ENCODE data around the gene DLG2. TPM values are rescaled to one million over a fixed set of nuclear protein-coding genes. Genes with fewer than 3 reads are reported as not detected.
"Not testable (repeated sequence)": the region's sequence is repeated elsewhere in the genome, so short reads cannot be mapped to it uniquely, and the experiment has no call there.

Gene DLG2
- total and polyA plus RNA-seq, 2 donors, result 3.4 to 42.4 TPM

GRCh38 chr11:85164743-85165142 is 462.4 kb downstream of the DLG2 start:
- 80% methylated on average over 2 of the region's 2 CpGs for WGBS
- Histone ChIP-seq H3K4me3 (ENCODE audit: low read depth, low read length) (no peak overlapping the region), H3K36me3 (ENCODE audit: insufficient read depth) (no peaks in the 10 kb centered on the region), H3K27ac (ENCODE audit: low read depth) (no peak overlapping the region), H3K4me1 (ENCODE audit: insufficient read depth) (no peaks in the 10 kb centered on the region)
- no peak for DNase-seq (ENCODE audit: extremely low spot score)

- H3K4me3 ChIP-seq (ENCODE audit: low read depth, low read length), result no peak overlapping the region
- no peaks in the 10 kb centered on the region for H3K4me1 ChIP-seq (ENCODE audit: insufficient read depth)
- no peak for DNase-seq (ENCODE audit: extremely low spot score)
- H3K36me3 ChIP-seq (ENCODE audit: insufficient read depth), result no peaks in the 10 kb centered on the region
- H3K27ac ChIP-seq (ENCODE audit: low read depth), result no peak overlapping the region
- 62% methylated on average over 3 of the region's 3 CpGs for WGBS
Observed at GRCh38 chr11:85154294-85154693, 472.9 kb downstream of the DLG2 start.

GRCh38 chr11:85137597-85137996 is 489.5 kb downstream of the DLG2 start:
- H3K4me3 ChIP-seq (ENCODE audit: low read depth, low read length), result no peak overlapping the region
- H3K27ac ChIP-seq (ENCODE audit: low read depth), result no peak overlapping the region
- no peak for DNase-seq (ENCODE audit: extremely low spot score)
- WGBS, result 93% methylated on average over 1 of the region's 1 CpG
- H3K4me1 ChIP-seq (ENCODE audit: insufficient read depth), result no peaks in the 10 kb centered on the region
- no peaks in the 10 kb centered on the region for H3K36me3 ChIP-seq (ENCODE audit: insufficient read depth)

GRCh38 chr11:85133636-85134035 is 493.5 kb downstream of the DLG2 start:
- WGBS, result 44% methylated on average over 1 of the region's 1 CpG
- Histone ChIP-seq H3K4me3 (ENCODE audit: low read depth, low read length) (no peak overlapping the region), H3K4me1 (ENCODE audit: insufficient read depth) (no peaks in the 10 kb centered on the region), H3K27ac (ENCODE audit: low read depth) (no peak overlapping the region), H3K36me3 (ENCODE audit: insufficient read depth) (no peaks in the 10 kb centered on the region)
- no peak for DNase-seq (ENCODE audit: extremely low spot score)

- H3K36me3 ChIP-seq (ENCODE audit: insufficient read depth), result no peaks in the 10 kb centered on the region
- no peak overlapping the region for H3K4me3 ChIP-seq (ENCODE audit: low read depth, low read length)
- H3K27ac ChIP-seq (ENCODE audit: low read depth), result no peak overlapping the region
- 18% methylated on average over 15 of the region's 15 CpGs for WGBS
- no peak for DNase-seq (ENCODE audit: extremely low spot score)
- H3K4me1 ChIP-seq (ENCODE audit: insufficient read depth), result no peaks in the 10 kb centered on the region
Observed at GRCh38 chr11:85132851-85133585, 494.1 kb downstream of the DLG2 start.

GRCh38 chr11:85127349-85127748 is 499.8 kb downstream of the DLG2 start:
- H3K36me3 ChIP-seq (ENCODE audit: insufficient read depth), result no peaks in the 10 kb centered on the region
- no peak for DNase-seq (ENCODE audit: extremely low spot score)
- no peak overlapping the region for H3K4me3 ChIP-seq (ENCODE audit: low read depth, low read length)
- no peak overlapping the region for H3K27ac ChIP-seq (ENCODE audit: low read depth)
- WGBS, result 92% methylated on average over 2 of the region's 2 CpGs
- H3K4me1 ChIP-seq (ENCODE audit: insufficient read depth), result no peaks in the 10 kb centered on the region

- 25% methylated on average over 1 of the region's 1 CpG for WGBS
- DNase-seq (ENCODE audit: extremely low spot score), result no peak
- no peak overlapping the region for H3K27ac ChIP-seq (ENCODE audit: low read depth)
- no peak overlapping the region for H3K4me3 ChIP-seq (ENCODE audit: low read depth, low read length)
- H3K36me3 ChIP-seq (ENCODE audit: insufficient read depth), result no peaks in the 10 kb centered on the region
- no peaks in the 10 kb centered on the region for H3K4me1 ChIP-seq (ENCODE audit: insufficient read depth)
Observed at GRCh38 chr11:85123752-85124231, 503.4 kb downstream of the DLG2 start.

GRCh38 chr11:85118151-85118550 is 509.0 kb downstream of the DLG2 start:
- H3K27ac ChIP-seq (ENCODE audit: low read depth), result no peak overlapping the region
- no peak overlapping the region for H3K4me3 ChIP-seq (ENCODE audit: low read depth, low read length)
- H3K36me3 ChIP-seq (ENCODE audit: insufficient read depth), result no peaks in the 10 kb centered on the region
- H3K4me1 ChIP-seq (ENCODE audit: insufficient read depth), result no peaks in the 10 kb centered on the region
- WGBS, result 48% methylated on average over 1 of the region's 1 CpG
- no peak for DNase-seq (ENCODE audit: extremely low spot score)

- DNase-seq (ENCODE audit: extremely low spot score), result no peak
- no peak overlapping the region for H3K4me3 ChIP-seq (ENCODE audit: low read depth, low read length)
- WGBS, result 84% methylated on average over 2 of the region's 2 CpGs
- H3K36me3 ChIP-seq (ENCODE audit: insufficient read depth), result no peaks in the 10 kb centered on the region
- no peak overlapping the region for H3K27ac ChIP-seq (ENCODE audit: low read depth)
- H3K4me1 ChIP-seq (ENCODE audit: insufficient read depth), result no peaks in the 10 kb centered on the region
Observed at GRCh38 chr11:85115798-85116197, 511.3 kb downstream of the DLG2 start.

GRCh38 chr11:85114786-85115185 is 512.4 kb downstream of the DLG2 start:
- Histone ChIP-seq H3K4me1 (ENCODE audit: insufficient read depth) (no peaks in the 10 kb centered on the region), H3K4me3 (ENCODE audit: low read depth, low read length) (no peak overlapping the region), H3K27ac (ENCODE audit: low read depth) (no peak overlapping the region), H3K36me3 (ENCODE audit: insufficient read depth) (no peaks in the 10 kb centered on the region)
- WGBS, result 85% methylated on average over 2 of the region's 2 CpGs
- DNase-seq (ENCODE audit: extremely low spot score), result no peak

- DNase-seq (ENCODE audit: extremely low spot score); H3K36me3 ChIP-seq (ENCODE audit: insufficient read depth); H3K27ac ChIP-seq (ENCODE audit: low read depth); H3K4me3 ChIP-seq (ENCODE audit: low read depth, low read length); H3K4me1 ChIP-seq (ENCODE audit: insufficient read depth): not testable (repeated sequence)
- 89% methylated on average over 1 of the region's 1 CpG for WGBS
Observed at GRCh38 chr11:85110246-85110645, 516.9 kb downstream of the DLG2 start.

GRCh38 chr11:85109141-85109540 is 518.0 kb downstream of the DLG2 start:
- 83% methylated on average over 4 of the region's 4 CpGs for WGBS
- no peak for DNase-seq (ENCODE audit: extremely low spot score)
- Histone ChIP-seq H3K4me1 (ENCODE audit: insufficient read depth) (no peaks in the 10 kb centered on the region), H3K4me3 (ENCODE audit: low read depth, low read length) (no peak overlapping the region), H3K36me3 (ENCODE audit: insufficient read depth) (no peaks in the 10 kb centered on the region), H3K27ac (ENCODE audit: low read depth) (no peak overlapping the region)

- H3K4me3 ChIP-seq (ENCODE audit: low read depth, low read length), result no peak overlapping the region
- H3K27ac ChIP-seq (ENCODE audit: low read depth), result no peak overlapping the region
- no peak for DNase-seq (ENCODE audit: extremely low spot score)
- no peaks in the 10 kb centered on the region for H3K4me1 ChIP-seq (ENCODE audit: insufficient read depth)
- no peaks in the 10 kb centered on the region for H3K36me3 ChIP-seq (ENCODE audit: insufficient read depth)
Observed at GRCh38 chr11:85105868-85106267, 521.3 kb downstream of the DLG2 start.

GRCh38 chr11:85099522-85099921 is 527.6 kb downstream of the DLG2 start:
- Histone ChIP-seq H3K36me3 (ENCODE audit: insufficient read depth) (no peaks in the 10 kb centered on the region), H3K4me1 (ENCODE audit: insufficient read depth) (no peaks in the 10 kb centered on the region), H3K27ac (ENCODE audit: low read depth) (no peak overlapping the region), H3K4me3 (ENCODE audit: low read depth, low read length) (no peak overlapping the region)
- no peak for DNase-seq (ENCODE audit: extremely low spot score)
- 80% methylated on average over 3 of the region's 3 CpGs for WGBS

GRCh38 chr11:85098996-85099395 is 528.1 kb downstream of the DLG2 start:
- WGBS, result 22% methylated on average over 4 of the region's 4 CpGs
- Histone ChIP-seq H3K27ac (ENCODE audit: low read depth) (no peak overlapping the region), H3K4me3 (ENCODE audit: low read depth, low read length) (no peak overlapping the region), H3K36me3 (ENCODE audit: insufficient read depth) (no peaks in the 10 kb centered on the region), H3K4me1 (ENCODE audit: insufficient read depth) (no peaks in the 10 kb centered on the region)
- no peak for DNase-seq (ENCODE audit: extremely low spot score)
